Stimulated activated CD8-positive, alpha-beta memory T cell treated with anti-CD3 and anti-CD28 coated beads, Interleukin-7, amount 100 ng/mL, for 4 hours (primary cell): Measurements from ENCODE around the gene PPFIA2.
"Not testable (repeated sequence)": the region's sequence is repeated elsewhere in the genome, so short reads cannot be mapped to it uniquely, and the experiment has no call there.

ENCODE experiments used
- DNase-seq, 2 donors: peaks; one replicate each; pipeline ENCODE4 v3.0.0-alpha.2; 2020; ENCODE audit warnings: low read depth in 2 of 2

PPFIA2 gene

GRCh38 chr12:81668475-81668874, 90.7 kb downstream of the PPFIA2 start:
- DNase-seq: no peak

DNA sequence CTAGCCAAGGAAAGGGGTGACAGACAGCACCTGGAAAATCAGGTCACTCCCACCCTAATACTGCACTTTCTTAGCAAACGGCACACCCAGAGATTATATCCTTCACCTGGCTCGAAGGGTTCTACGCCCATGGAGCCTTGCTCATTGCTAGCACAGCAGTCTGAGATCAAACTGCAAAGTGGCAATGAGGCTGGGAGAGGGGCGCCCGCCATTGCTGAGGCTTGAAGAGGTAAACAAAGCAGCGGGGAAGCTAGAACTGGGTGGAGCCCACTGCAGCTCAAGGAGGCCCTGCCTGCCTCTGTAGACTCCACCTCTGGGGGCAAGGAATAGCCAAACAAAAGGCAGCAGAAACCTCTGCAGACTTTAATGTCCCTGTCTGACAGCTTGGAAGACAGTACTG, 99.8 kb downstream of the PPFIA2 start:
- DNase-seq: not testable (repeated sequence)

DNA sequence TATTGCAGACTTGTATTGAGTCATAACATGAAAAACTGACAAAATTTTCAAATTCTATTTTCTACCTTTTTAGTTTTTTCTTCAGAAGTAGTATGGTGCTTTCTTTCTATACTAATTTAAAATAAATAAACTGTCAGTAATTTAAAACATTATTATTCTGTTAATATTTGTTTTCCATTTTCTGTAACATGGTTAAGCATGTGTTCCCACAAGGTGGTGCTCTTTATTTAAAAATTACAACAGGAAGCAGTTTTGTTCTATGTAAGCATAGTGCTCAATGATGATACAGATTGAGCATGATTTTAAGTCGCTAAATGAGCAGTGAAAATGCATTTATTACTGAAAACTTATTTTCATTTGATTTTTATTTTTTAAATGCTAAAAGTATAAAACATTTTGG, 114.6 kb downstream of the PPFIA2 start:
- no peak for DNase-seq

- no peak for DNase-seq
Observed at GRCh38 chr12:81639196-81639595, 120.0 kb downstream of the PPFIA2 start.

GRCh38 chr12:81633127-81633526, 126.0 kb downstream of the PPFIA2 start:
- DNase-seq: no peak

GRCh38 chr12:81627336-81628189, 131.6 kb downstream of the PPFIA2 start:
- DNase-seq: no peak

- no peak for DNase-seq
Observed at GRCh38 chr12:81626406-81626805, 132.7 kb downstream of the PPFIA2 start.

DNA sequence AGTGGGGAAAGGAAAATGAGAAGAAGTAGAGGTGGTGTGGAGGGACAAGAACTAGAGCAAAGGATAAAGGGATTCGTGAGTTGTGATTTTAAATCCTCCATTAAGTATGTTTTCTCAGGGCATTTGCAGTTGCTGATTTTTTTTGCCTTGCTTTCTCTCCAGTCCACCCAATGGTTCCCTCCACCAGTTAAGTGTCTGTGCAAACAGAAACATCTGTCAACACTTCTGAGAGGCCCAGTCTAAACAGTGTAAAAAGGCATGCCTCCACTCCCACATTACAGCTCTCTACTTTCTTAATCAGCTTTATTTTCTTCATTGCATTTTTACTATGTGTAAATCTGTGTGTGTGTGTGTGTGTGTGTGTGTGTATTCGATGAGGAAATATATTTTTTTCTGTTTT, 141.2 kb downstream of the PPFIA2 start:
- no peak for DNase-seq

DNA sequence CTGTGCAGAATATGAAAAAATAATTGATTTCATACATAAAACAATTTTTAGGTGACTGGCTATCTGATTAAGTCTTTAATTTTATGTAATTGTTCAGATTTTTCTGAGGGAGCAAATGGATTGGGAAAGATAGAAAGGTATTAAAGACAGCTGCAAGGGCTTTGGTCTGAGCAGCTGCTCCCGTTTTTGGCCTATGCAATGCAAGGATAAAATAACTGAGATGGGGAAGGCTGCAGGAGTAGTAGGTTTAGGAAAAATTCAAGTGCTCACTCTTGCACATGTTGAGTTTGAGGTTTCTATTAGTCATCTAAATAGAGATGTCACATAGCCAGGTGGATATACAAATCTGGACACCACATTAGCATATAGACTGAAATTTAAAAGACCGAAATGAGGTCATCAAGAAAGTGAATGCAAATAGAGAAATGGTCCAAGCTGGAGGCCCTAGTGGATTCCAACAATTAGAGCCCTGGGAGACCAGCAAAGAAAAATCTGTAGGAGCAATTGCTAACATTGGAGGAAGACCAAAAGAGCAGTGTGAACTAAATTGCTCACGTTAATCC, 144.0 kb downstream of the PPFIA2 start:
- no peak for DNase-seq

- DNase-seq: no peak
Observed at GRCh38 chr12:81610955-81611889, 147.9 kb downstream of the PPFIA2 start.

DNA sequence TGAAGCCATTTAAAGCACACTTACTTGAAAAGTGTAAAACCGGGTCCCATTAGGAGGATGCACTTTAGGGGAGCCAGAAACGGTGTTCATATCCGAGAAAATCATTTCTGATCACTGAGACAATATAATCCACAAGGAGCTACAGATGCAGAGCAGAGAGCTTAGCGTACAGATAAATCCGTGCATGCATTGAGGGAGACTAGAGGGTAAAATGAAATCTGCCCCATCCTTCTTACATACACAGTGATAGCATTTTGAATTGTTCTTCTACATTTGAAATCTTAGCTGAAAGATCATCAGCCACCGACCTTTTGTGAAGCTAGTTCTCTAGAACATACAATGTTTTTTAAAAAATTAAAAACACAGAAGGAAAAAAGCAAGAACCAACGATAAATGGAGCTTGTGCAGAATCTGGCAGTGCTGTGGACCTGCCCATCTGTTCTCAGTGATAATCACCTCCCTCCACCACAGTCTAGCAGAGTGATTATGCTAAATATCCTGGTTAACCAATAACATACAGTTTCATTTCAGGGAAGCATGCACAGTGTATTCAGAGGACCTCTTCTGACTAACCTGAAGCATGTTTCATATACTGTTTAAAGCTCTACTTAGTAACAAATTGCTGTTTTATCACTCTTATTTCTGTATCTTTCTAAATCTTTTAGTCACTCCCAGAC, 161.1 kb downstream of the PPFIA2 start:
- DNase-seq: no peak

GRCh38 chr12:81596558-81596957, 162.6 kb downstream of the PPFIA2 start:
- DNase-seq: no peak

- DNase-seq: no peak
Observed at GRCh38 chr12:81591256-81591655, 167.9 kb downstream of the PPFIA2 start.

GRCh38 chr12:81590703-81591102, 168.4 kb downstream of the PPFIA2 start:
- not testable (repeated sequence) for DNase-seq

- no peak for DNase-seq
Observed at GRCh38 chr12:81588235-81589008, 170.7 kb downstream of the PPFIA2 start.

DNA sequence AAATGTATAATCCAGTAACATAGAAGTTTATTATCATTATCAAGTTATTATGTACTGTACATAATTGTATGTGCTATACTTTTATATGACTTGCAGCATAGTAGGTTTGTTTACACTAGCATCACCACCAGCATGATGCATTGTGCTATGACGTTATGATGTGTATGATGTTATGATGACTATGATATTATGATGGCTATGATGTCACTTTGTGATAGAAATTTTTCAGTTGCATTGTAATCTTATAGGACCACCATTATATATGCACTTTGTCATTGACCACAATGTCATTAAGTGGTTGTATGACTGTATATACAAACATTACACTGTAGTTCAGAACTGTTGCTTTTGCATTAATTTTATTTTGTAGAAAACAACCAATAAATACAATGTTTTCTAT, 173.4 kb downstream of the PPFIA2 start:
- DNase-seq: no peak

DNA sequence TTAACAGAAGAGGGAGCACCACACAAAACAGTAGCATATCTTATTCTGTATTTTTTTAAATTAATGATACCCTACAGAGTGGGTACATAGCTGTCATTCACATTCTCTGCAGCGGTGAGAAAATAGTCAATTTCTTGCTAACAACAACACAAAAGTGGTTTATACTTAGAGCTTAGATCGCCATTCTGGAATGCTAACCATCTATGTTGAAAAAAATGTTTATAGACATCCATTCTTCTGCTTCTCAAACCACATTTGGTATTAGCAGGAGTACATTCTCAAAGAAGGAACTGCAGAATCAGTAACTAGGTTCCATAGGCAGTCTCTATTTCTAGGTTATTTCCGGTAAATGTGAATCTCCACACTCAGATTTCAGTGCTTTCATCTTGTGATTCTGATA, 185.9 kb downstream of the PPFIA2 start:
- no peak for DNase-seq

GRCh38 chr12:81572411-81572810, 186.7 kb downstream of the PPFIA2 start:
- DNase-seq: no peak

- no peak for DNase-seq
Observed at GRCh38 chr12:81570234-81570633, 188.9 kb downstream of the PPFIA2 start.

- DNase-seq: no peak
Observed at GRCh38 chr12:81564237-81564636, 194.9 kb downstream of the PPFIA2 start.

GRCh38 chr12:81558031-81558430, 201.1 kb downstream of the PPFIA2 start:
- no peak for DNase-seq
